Smooth muscle cell (in vitro differentiated cells): ENCODE measurements around the gene GPR84. TPM values are rescaled to one million over a fixed set of nuclear protein-coding genes. Genes with fewer than 3 reads are reported as not detected.

ENCODE experiments used
- DNase-seq: peaks from one replicate; lab custom pipeline; 2025; ENCODE audit not compliant: unreplicated experiment; lab: John Stamatoyannopoulos, UW
- H2AFZ ChIP-seq: fragments of 200-600 bp; sonication (generic); 2 replicates; pipeline ENCODE4 v1.6.0; 2016; ENCODE audit warnings: antibody characterized with exemption, low read depth, mild to moderate bottlenecking
- H3F3A ChIP-seq: fragments of 200-600 bp; sonication (generic); 2 replicates; pipeline ENCODE4 v1.6.0; 2017; ENCODE audit warnings: antibody characterized with exemption, low read depth
- H3K27ac ChIP-seq: fragments of 200-600 bp; sonication (generic); 2 replicates; pipeline ENCODE4 v1.5.1; 2016; ENCODE audit warnings: low read depth, mild to moderate bottlenecking
- H3K27me3 ChIP-seq: fragments of 200-600 bp; sonication (generic); 2 replicates; pipeline ENCODE4 v1.6.1; 2016; ENCODE audit warnings: low read depth, mild to moderate bottlenecking
- H3K36me3 ChIP-seq: fragments of 200-600 bp; sonication (generic); 2 replicates; pipeline ENCODE4 v1.5.1; 2016; ENCODE audit warnings: low read depth
- H3K4me1 ChIP-seq: fragments of 200-600 bp; sonication (generic); 2 replicates; pipeline ENCODE4 v1.5.1; 2016; ENCODE audit warnings: low read depth
- H3K4me2 ChIP-seq: fragments of 200-600 bp; sonication (generic); 2 replicates; pipeline ENCODE4 v1.6.0; 2016; ENCODE audit warnings: mild to moderate bottlenecking
- H3K4me3 ChIP-seq: fragments of 200-600 bp; sonication (generic); 2 replicates; pipeline ENCODE4 v1.5.1; 2016; ENCODE audit warnings: mild to moderate bottlenecking
- H3K79me2 ChIP-seq: fragments of 200-600 bp; sonication (generic); 2 replicates; pipeline ENCODE4 v1.6.0; 2016; ENCODE audit warnings: low read depth, mild to moderate bottlenecking
- H3K9ac ChIP-seq: fragments of 200-600 bp; sonication (generic); 2 replicates; pipeline ENCODE4 v1.6.0; 2016; ENCODE audit warnings: low read depth
- H3K9me3 ChIP-seq: fragments of 200-600 bp; sonication (generic); replicated peaks from 2 replicates; pipeline ENCODE4 v1.5.1; 2016; ENCODE audit warnings: low read depth
- H4K20me1 ChIP-seq: fragments of 200-600 bp; sonication (generic); 2 replicates; pipeline ENCODE4 v1.6.0; 2016; ENCODE audit warnings: low read depth
- WGBS: methylation state at CpG from one replicate; pipeline ENCODE4 v1.1.7; 2016; ENCODE audit warnings: low lambda C conversion rate; 5-methylcytosine and 5-hydroxymethylcytosine counted together
- polyA plus RNA-seq: library from polyadenylated mRNA; unstranded; fragments of >200 nt; fragmentation: Nextera tagmentation; extraction: Ambion mirVana; gene quantifications from 2 replicates; pipeline ENCODE4 v1.2.1, GENCODE V29; 2016
- total RNA-seq: library from RNA; depleted of rRNA; stranded (reverse); fragments of >200 nt; gene quantifications from 2 replicates; pipeline ENCODE4 v1.2.3, GENCODE V29; 2014
- TF ChIP-seq, protein P1 (sequence below): fragments of 200-600 bp; sonication (generic); IDR thresholded peaks from 2 replicates; pipeline ENCODE4 v1.5.1; 2017; ENCODE audit warnings: borderline replicate concordance, mild to moderate bottlenecking, antibody characterized with exemption; ENCODE audit not compliant: insufficient read depth, poor library complexity, severe bottlenecking

GPR84 gene
- total and polyA plus RNA-seq, 2 experiments from 2014 or later: 0.13 TPM; not detected in 1

DNA sequence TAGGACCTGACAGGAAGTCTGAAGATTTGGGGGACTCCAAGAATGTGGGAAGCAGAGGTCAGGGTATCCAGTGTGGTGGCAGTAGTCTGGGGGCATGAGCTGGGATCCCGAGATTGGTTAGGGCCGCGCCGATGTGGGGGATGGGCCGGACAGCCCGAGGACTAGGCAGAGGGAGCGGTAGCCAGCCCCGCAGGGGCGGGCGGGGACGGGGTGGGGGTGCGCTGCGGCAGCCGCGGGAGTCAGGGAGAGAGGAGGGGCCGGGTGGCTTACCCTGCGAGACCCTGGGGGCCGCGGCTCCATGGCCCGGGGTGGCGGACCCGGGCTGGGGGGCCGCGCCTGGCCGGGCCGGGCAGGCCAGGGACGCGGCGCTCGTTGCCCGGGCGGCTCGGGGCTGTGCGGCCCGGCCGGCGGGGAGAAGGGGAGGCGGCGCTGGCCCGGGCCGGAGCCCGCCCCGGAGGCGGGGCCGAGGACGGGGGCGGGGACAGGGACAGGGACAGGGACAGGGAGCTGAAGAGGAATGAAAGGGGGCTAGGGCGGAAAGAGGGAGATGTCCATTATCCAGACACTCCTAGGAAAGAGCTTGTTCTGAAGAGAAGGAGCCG lies 14.6 kb upstream of the GPR84 start:
- H3K9ac ChIP-seq: no peak overlapping the region
- no peak overlapping the region for H3K27ac ChIP-seq
- H3K4me2 ChIP-seq: peak overlapping the region; percentile 92
- H3K79me2 ChIP-seq: no peaks in the 10 kb centered on the region
- WGBS: 5% methylated on average over 10 of the region's 49 CpGs
- no peak for DNase-seq
- no peak overlapping the region for H2AFZ ChIP-seq
- TF ChIP-seq, protein P1, sequence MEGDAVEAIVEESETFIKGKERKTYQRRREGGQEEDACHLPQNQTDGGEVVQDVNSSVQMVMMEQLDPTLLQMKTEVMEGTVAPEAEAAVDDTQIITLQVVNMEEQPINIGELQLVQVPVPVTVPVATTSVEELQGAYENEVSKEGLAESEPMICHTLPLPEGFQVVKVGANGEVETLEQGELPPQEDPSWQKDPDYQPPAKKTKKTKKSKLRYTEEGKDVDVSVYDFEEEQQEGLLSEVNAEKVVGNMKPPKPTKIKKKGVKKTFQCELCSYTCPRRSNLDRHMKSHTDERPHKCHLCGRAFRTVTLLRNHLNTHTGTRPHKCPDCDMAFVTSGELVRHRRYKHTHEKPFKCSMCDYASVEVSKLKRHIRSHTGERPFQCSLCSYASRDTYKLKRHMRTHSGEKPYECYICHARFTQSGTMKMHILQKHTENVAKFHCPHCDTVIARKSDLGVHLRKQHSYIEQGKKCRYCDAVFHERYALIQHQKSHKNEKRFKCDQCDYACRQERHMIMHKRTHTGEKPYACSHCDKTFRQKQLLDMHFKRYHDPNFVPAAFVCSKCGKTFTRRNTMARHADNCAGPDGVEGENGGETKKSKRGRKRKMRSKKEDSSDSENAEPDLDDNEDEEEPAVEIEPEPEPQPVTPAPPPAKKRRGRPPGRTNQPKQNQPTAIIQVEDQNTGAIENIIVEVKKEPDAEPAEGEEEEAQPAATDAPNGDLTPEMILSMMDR: no peak
- H4K20me1 ChIP-seq: peaks cover 49% of the 10 kb centered on the region
- H3K36me3 ChIP-seq: no peaks in the 10 kb centered on the region
- H3F3A ChIP-seq: peaks cover under 1% of the 10 kb centered on the region
- no peaks in the 10 kb centered on the region for H3K27me3 ChIP-seq
- H3K4me3 ChIP-seq: peak overlapping the region; percentile 55
- H3K9me3 ChIP-seq: no peaks in the 10 kb centered on the region
- peaks cover 9% of the 10 kb centered on the region for H3K4me1 ChIP-seq

GRCh38 chr12:54377797-54378515 lies 13.7 kb upstream of the GPR84 start:
- Histone ChIP-seq H3K9me3 (no peaks in the 10 kb centered on the region), H3K4me2 (no peak overlapping the region), H3K9ac (no peak overlapping the region), H3K36me3 (no peaks in the 10 kb centered on the region), H3K27me3 (no peaks in the 10 kb centered on the region), H3K4me1 (peaks cover 9% of the 10 kb centered on the region), H3K27ac (no peak overlapping the region), H2AFZ (no peak overlapping the region), H3K79me2 (no peaks in the 10 kb centered on the region), H4K20me1 (peaks cover 49% of the 10 kb centered on the region), H3F3A (peaks cover 5% of the 10 kb centered on the region), H3K4me3 (no peak overlapping the region)
- no peak for DNase-seq
- TF ChIP-seq, protein P1: no peak
- 91% methylated on average over 6 of the region's 6 CpGs for WGBS

- H3K4me1 ChIP-seq: peaks cover 9% of the 10 kb centered on the region
- no peak overlapping the region for H2AFZ ChIP-seq
- DNase-seq: no peak
- WGBS: 67% methylated on average over 2 of the region's 2 CpGs
- TF ChIP-seq, protein P1: no peak
- no peaks in the 10 kb centered on the region for H3K79me2 ChIP-seq
- H4K20me1 ChIP-seq: peaks cover 49% of the 10 kb centered on the region
- no peak overlapping the region for H3K27ac ChIP-seq
- no peak overlapping the region for H3K4me3 ChIP-seq
- no peak overlapping the region for H3K4me2 ChIP-seq
- no peak overlapping the region for H3K9ac ChIP-seq
- no peaks in the 10 kb centered on the region for H3K9me3 ChIP-seq
- no peaks in the 10 kb centered on the region for H3K27me3 ChIP-seq
- H3F3A ChIP-seq: peaks cover 5% of the 10 kb centered on the region
- H3K36me3 ChIP-seq: no peaks in the 10 kb centered on the region
These were observed 12.7 kb upstream of the GPR84 start for GRCh38 chr12:54377007-54377406.
